GM19023 (cell line): ENCODE results near the gene DNAAF5.
"Not testable (repeated sequence)": the region's sequence is repeated elsewhere in the genome, so short reads cannot be mapped to it uniquely, and the experiment has no call there.

Source experiments
- ATAC-seq: cut with Tn5 transposase; IDR thresholded peaks from one replicate; pipeline ENCODE4 v1.9.1; 2021; ENCODE audit warnings: mild to moderate bottlenecking, moderate library complexity; ENCODE audit not compliant: unreplicated experiment

Gene DNAAF5

DNA sequence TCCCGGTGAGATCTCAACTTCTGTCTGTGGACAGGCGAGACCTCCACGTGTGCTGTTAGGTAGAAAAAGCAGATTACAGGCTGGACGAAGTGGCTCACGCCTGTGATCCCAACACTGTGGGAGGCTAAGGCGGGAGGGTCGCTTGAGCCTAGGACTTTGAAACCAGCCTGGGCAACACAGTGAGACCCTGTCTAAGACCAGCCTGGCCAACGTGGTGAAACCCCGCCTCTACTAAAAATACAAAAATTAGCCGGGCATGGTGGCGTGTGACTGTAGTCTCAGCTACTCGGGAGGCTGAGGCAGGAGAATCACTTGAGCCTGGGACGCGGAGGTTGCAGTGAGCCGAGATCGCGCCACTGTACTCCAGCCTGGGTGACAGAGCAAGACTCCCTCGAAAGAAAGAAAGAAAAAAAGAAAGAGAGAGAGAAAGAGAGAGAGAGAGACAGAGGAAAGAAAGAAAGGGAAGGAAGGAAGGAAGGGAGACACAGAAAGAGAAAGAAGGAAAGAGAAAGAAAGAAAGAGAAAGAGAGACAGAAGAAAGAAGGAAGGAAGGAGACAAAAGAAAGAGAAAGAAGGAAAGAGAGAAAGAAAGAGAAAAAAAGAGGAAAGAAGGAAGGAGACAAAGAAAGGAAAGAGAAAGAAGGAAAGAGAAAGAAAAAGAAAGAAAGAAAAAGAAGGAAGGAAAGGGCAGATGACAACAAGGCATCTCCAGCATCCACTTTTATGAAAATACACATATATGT lies 76.2 kb downstream of the DNAAF5 start:
- ATAC-seq = no peak

DNA sequence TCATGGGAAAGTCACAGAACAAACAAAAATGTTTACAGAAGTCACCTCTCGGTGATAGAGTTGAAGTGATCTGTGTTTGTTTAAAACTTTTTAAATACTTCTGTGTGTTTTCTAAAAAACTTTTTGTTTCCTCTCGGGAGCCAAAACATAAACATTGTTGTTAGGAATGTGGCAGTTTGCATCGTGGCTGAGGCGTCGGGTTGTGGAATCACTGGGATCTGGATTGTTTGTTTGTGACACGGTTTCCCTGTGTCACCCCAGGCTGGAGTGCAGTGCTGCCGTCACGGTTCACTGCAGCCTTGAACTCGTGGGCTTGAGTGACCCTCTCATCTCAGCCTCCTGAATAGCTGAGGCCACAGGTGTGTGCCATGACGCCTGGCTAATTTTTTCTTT lies 76.7 kb downstream of the DNAAF5 start:
- ATAC-seq = no peak

DNA sequence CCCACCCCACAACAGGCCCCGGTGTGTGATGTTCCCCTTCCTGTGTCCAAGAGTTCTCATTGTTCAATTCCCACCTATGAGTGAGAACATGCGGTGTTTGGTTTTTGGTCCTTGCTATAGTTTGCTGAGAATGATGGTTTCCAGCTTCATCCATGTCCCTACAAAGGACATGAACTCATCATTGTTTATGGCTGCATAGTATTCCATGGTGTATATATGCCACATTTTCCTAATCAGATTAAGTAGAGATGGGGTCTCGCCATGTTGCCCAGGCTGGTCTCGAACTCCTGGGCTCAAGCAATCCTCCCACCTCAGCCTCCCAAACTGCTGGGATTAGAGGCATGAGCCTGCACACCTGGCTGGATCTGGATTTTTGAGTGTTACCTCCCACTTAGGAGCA lies 77.3 kb downstream of the DNAAF5 start:
- ATAC-seq = not testable (repeated sequence)

DNA sequence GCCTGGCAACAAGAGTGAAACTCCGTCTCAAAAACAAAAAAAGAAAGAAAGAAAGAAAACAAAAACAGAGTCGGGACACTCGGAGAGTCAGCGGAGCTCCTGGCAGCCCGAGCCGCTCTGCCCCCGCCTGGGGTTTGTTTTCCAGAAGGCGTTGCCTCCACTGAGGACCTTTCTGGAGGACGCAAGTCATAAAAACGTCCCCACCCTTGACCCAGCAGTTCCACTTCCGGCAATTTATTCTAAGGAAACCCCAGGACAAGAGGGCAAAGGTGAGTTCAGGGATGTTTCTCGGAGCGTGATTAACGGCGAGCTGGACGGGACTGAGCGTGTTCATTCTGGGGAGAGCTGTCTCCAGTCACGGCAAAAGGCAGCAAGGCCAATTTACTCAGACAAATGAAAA lies 78.8 kb downstream of the DNAAF5 start:
- no peak for ATAC-seq

GRCh38 chr7:815284-816216 lies 89.1 kb downstream of the DNAAF5 start:
- no peak for ATAC-seq

GRCh38 chr7:816300-816750 lies 89.8 kb downstream of the DNAAF5 start:
- peak; percentile 94 for ATAC-seq

DNA sequence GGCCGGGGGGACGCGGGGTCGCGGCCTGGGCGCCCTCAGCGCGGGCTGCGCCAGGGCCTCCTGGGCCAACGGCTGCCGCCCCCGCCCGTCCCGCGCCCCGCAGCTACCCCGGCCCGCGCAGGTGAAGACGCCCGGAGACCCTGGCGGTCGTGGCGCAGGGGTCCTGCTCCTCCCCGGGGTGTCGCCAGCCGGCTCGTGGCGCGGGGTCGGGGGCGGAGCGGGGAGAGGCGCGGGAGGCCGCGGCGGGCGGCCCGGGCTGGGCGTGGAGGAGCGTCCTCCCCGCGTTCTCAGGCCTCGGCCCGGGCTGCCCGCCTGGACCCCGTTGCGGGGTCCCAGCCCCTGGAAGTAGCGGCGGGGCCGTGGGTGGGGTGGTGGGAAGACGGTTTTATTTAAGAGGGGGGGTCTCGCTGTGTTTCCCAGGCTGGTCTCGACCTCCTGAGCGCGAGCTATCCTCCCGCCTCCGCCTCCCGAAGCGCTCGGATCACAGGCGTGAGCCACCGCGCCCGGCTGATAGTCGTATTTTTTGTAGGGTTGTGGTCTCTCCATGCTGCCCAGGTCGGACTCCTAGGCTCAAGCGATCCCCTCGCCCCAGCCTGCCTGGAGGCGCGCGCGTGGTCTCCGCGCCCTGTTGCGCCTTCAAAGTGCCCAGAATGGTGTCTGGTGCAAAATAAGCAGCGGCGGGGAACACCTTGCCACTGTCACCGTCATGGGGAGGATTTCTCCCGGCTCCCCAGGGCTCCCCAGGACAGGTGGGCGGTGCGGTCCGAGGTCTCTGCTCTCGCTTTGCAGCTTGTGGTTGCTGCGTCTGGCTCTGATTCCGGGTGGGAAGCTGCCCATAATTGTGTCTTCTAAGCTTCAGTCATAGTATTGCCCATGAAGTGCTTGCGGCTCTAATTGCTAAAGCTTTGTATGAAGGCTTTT lies 90.5 kb downstream of the DNAAF5 start:
- ATAC-seq = peak; percentile 26

- no peak for ATAC-seq
These were observed 91.7 kb downstream of the DNAAF5 start for GRCh38 chr7:818031-818699.

DNA sequence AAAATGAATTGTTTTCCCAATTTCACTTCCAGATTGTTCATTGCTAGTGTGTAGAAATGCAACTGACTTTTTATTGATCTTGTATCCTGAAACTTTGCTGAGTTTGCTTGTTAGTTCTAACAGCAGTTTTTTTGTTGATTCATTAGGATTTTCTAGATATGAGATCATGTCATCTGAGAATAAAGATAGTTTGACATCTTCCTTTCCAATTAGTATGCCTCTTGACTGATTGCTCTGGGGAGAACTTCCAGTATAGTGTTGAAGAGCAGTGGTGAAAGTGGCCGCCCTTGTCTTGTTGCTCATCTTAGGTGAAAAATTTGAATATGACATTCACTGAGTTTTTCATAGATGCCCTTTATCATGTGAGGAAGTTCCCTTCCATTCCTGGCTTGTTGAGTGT lies 93.8 kb downstream of the DNAAF5 start:
- no peak for ATAC-seq

GRCh38 chr7:821688-822087 lies 95.2 kb downstream of the DNAAF5 start:
- no peak for ATAC-seq

DNA sequence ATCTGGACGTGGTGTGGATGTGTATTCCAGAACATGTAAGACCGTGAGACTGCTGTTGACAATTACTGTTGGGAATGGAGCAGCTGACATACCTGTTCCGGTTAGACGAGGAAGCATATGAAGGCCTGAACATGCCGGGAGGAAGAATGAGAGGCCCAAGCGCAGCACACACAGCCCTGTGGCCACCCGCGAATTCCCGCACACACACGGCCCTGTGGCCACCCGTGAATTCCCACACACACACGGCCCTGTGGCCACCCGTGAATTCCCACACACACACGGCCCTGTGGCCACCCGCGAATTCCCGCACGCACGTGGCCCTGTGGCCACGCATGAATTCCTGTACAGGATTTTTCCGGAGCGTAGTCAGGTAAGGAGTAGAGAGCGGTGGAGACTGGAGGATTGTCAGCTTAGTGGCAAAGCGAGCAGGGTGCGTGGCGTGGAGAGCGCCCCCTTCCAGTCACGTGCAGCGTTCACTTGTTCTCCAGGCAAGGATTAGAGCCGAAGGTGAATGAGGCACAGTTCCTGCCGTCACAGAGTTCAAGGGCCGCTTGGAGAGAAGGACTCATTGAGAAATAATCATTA lies 96.3 kb downstream of the DNAAF5 start:
- ATAC-seq = no peak

- no peak for ATAC-seq
These were observed 97.2 kb downstream of the DNAAF5 start for GRCh38 chr7:823649-824048.

DNA sequence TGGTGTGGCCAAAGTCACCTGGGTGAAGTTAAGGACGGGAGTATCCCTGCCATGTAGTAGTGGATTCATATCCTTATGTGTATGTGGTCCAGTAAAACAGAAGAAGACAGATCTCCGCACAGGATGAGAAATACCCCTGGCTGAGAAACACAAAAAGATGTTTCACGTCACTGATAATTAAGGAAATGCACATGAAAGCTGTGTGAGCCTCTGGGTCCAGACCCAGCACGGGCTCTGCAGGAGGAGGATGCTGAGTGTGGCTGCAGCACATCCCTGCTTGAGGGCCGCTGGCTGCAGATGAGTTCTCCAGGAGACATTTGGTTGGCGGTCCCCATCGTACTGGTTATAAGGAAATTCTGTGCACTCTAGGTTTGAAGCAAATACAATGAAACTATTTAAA lies 97.6 kb downstream of the DNAAF5 start:
- no peak for ATAC-seq

- ATAC-seq = no peak
These were observed 98.2 kb downstream of the DNAAF5 start for GRCh38 chr7:824664-825063.

DNA sequence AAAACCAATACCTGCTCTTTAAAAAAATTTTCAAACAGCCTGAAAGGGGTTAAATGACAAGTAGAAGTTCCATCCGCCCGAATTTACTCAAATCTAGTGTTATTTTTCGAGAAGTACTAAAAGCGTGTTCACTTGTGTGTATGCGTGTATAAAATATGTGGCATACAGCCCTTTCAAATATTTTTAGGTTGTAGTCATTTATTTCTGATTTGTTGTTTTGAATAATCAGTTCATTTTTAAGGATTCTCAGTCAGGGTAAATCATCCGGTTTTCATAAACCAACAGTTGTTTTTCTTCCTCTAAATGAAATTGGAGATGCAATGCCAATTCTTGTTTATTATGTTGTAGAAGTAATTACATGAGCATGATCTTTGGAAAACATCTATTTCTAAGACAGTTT lies 98.9 kb downstream of the DNAAF5 start:
- ATAC-seq = no peak

- no peak for ATAC-seq
These were observed 99.9 kb downstream of the DNAAF5 start for GRCh38 chr7:826230-826917.

GRCh38 chr7:828793-829561 lies 102.5 kb downstream of the DNAAF5 start:
- no peak for ATAC-seq

- ATAC-seq = no peak
These were observed 103.6 kb downstream of the DNAAF5 start for GRCh38 chr7:830069-830468.
